GM23338 (cell line): ENCODE data around the gene CD72. TPM values are rescaled to one million over a fixed set of nuclear protein-coding genes. Genes with fewer than 3 reads are reported as not detected.

ENCODE experiments used
- ATAC-seq: fragments of 200-7000 bp; cut with Tn5 transposase; 3 replicates; pipeline ENCODE4 v1.9.1; 2020
- DNase-seq: peaks from one replicate; pipeline ENCODE4 v3.0.0-alpha.2; 2015; ENCODE audit warnings: low spot score
- H2AFZ ChIP-seq: fragments of 200-600 bp; sonication (generic); 2 replicates; pipeline ENCODE4 v1.8.0; 2016; ENCODE audit warnings: antibody characterized with exemption, mild to moderate bottlenecking, moderate library complexity
- H3F3A ChIP-seq: fragments of 200-600 bp; sonication (generic); replicated peaks from 2 replicates; pipeline ENCODE4 v1.8.0; 2017; ENCODE audit warnings: antibody characterized with exemption, mixed run types, low read depth
- H3K27ac ChIP-seq: fragments of 200-600 bp; sonication (generic); 2 replicates; pipeline ENCODE4 v1.6.1; 2016; ENCODE audit warnings: low read depth
- H3K27me3 ChIP-seq: fragments of 200-600 bp; sonication (generic); 2 replicates; pipeline ENCODE4 v1.8.0; 2016; ENCODE audit warnings: mild to moderate bottlenecking, mixed run types, moderate library complexity; ENCODE audit not compliant: insufficient read depth
- H3K36me3 ChIP-seq: fragments of 200-600 bp; sonication (generic); 2 replicates; pipeline ENCODE4 v1.8.0; 2016; ENCODE audit warnings: mild to moderate bottlenecking; ENCODE audit not compliant: insufficient read depth
- H3K4me1 ChIP-seq: fragments of 200-600 bp; sonication (generic); 2 replicates; pipeline ENCODE4 v1.8.0; 2016; ENCODE audit warnings: mild to moderate bottlenecking, moderate library complexity; ENCODE audit not compliant: insufficient read depth
- H3K4me2 ChIP-seq: fragments of 200-600 bp; sonication (generic); 2 replicates; pipeline ENCODE4 v1.7.1; 2017; ENCODE audit warnings: mixed run types
- H3K4me3 ChIP-seq: fragments of 200-600 bp; sonication (generic); 2 replicates; pipeline ENCODE4 v1.6.1; 2016; ENCODE audit warnings: mixed run types
- H3K79me2 ChIP-seq: fragments of 200-600 bp; sonication (generic); replicated peaks from 2 replicates; pipeline ENCODE4 v1.8.0; 2017; ENCODE audit warnings: mild to moderate bottlenecking; ENCODE audit not compliant: insufficient read depth
- H3K9me2 ChIP-seq: fragments of 200-600 bp; sonication (generic); 2 replicates; pipeline ENCODE4 v1.8.0; 2017; ENCODE audit not compliant: insufficient read depth
- H4K20me1 ChIP-seq: fragments of 200-600 bp; sonication (generic); replicated peaks from 2 replicates; pipeline ENCODE4 v1.8.0; 2017; ENCODE audit warnings: mild to moderate bottlenecking; ENCODE audit not compliant: insufficient read depth
- H3K27ac Mint-ChIP-seq: 2 replicates; pipeline ENCODE4 v1.8.0; 2020; ENCODE audit warnings: inconsistent platforms, mild to moderate bottlenecking, moderate library complexity, mixed read lengths
- H3K27me3 Mint-ChIP-seq: 3 replicates; pipeline ENCODE4 v1.8.0; 2022; ENCODE audit warnings: low read depth, mild to moderate bottlenecking, moderate library complexity, mixed read lengths, inconsistent platforms; ENCODE audit not compliant: insufficient read depth, poor library complexity
- H3K36me3 Mint-ChIP-seq: 3 replicates; pipeline ENCODE4 v1.8.0; 2021; ENCODE audit warnings: low read depth, mild to moderate bottlenecking, inconsistent platforms, moderate library complexity, mixed read lengths
- H3K4me1 Mint-ChIP-seq: 3 replicates; pipeline ENCODE4 v1.8.0; 2020; ENCODE audit warnings: mild to moderate bottlenecking, inconsistent platforms, mixed read lengths
- H3K4me3 Mint-ChIP-seq: 3 replicates; pipeline ENCODE4 v1.8.0; 2021; ENCODE audit warnings: moderate library complexity, mild to moderate bottlenecking, inconsistent platforms, mixed read lengths
- H3K9me3 Mint-ChIP-seq: 3 replicates; pipeline ENCODE4 v1.8.0; 2020; ENCODE audit warnings: moderate library complexity, mild to moderate bottlenecking, inconsistent platforms, mixed read lengths
- CREB1 ChIP-seq: fragments of 250-450 bp; sonication (Bioruptor Pico); IDR thresholded peaks from 2 replicates; pipeline ENCODE4 v1.5.0; 2020; ENCODE audit warnings: low read depth, mild to moderate bottlenecking, moderate library complexity
- EZH2 ChIP-seq: fragments of 200-600 bp; sonication (generic); IDR thresholded peaks from one replicate; pipeline ENCODE4 v1.8.0; 2017; ENCODE audit warnings: antibody characterized with exemption, mild to moderate bottlenecking, low read depth; ENCODE audit not compliant: unreplicated experiment
- EZH2phosphoT487 ChIP-seq: fragments of 200-600 bp; sonication (generic); IDR thresholded peaks from one replicate; pipeline ENCODE4 v1.8.1; 2018; ENCODE audit warnings: antibody characterized with exemption; ENCODE audit not compliant: unreplicated experiment
- JUNB ChIP-seq: IDR thresholded peaks from one replicate; pipeline ENCODE4 v1.6.1; 2016; ENCODE audit warnings: antibody characterized with exemption; ENCODE audit not compliant: unreplicated experiment
- NANOG ChIP-seq: IDR thresholded peaks from 2 replicates; pipeline ENCODE4 v1.6.1; 2016; ENCODE audit warnings: antibody characterized with exemption, borderline replicate concordance
- POLR2AphosphoS5 ChIP-seq: IDR thresholded peaks from 2 replicates; pipeline ENCODE4 v1.6.1; 2016; ENCODE audit warnings: antibody characterized with exemption, low read depth
- STAT1 ChIP-seq: IDR thresholded peaks from one replicate; pipeline ENCODE4 v1.6.1; 2016; ENCODE audit warnings: antibody characterized with exemption; ENCODE audit not compliant: unreplicated experiment
- ZNF114 ChIP-seq: fragments of 250-450 bp; sonication (Bioruptor Pico); IDR thresholded peaks from 2 replicates; pipeline ENCODE4 v1.5.0; 2020; ENCODE audit warnings: mild to moderate bottlenecking, moderate library complexity
- ZNF331 ChIP-seq: fragments of 250-450 bp; sonication (Bioruptor Pico); IDR thresholded peaks from 2 replicates; pipeline ENCODE4 v1.5.0; 2020; ENCODE audit warnings: low read depth, mild to moderate bottlenecking, moderate library complexity
- polyA plus RNA-seq: library from polyadenylated mRNA; unstranded; fragments of >200 nt; fragmentation: Nextera tagmentation; extraction: Ambion mirVana; gene quantifications from 2 replicates; pipeline ENCODE4 v1.2.1, GENCODE V29; 2016
- total RNA-seq: library from RNA; depleted of rRNA; stranded (reverse); fragments of >200 nt; shearing (Covaris generic); gene quantifications from 2 replicates; pipeline ENCODE4 v1.2.3, GENCODE V29; 2014
- TF ChIP-seq, protein P1 (sequence below): IDR thresholded peaks from 2 replicates; pipeline ENCODE4 v1.6.1; 2016; ENCODE audit warnings: antibody characterized with exemption
- TF ChIP-seq, protein P2 (sequence below), 2 experiments: fragments of 200-600 bp in 1 of 2; sonication (generic) in 1 of 2; conservative IDR thresholded peaks; 2 replicates each; pipeline versions ENCODE4 v1.5.1 to v1.6.1; 2016 to 2017; ENCODE audit warnings: antibody characterized with exemption in 2 of 2, low read depth in 2 of 2, mild to moderate bottlenecking in 2 of 2, moderate library complexity in 1 of 2
- TF ChIP-seq, protein P3 (sequence below): IDR thresholded peaks from one replicate; pipeline ENCODE4 v1.6.1; 2018; ENCODE audit warnings: antibody characterized with exemption; ENCODE audit not compliant: unreplicated experiment
- TF ChIP-seq, protein P4 (sequence below): fragments of 250-450 bp; sonication (Bioruptor Pico); IDR thresholded peaks from 2 replicates; pipeline ENCODE4 v1.5.0; 2020; ENCODE audit warnings: mild to moderate bottlenecking, moderate library complexity

CD72 gene
- total and polyA plus RNA-seq, 2 experiments from 2014 or later, result 4.7 to 4.8 TPM

DNA sequence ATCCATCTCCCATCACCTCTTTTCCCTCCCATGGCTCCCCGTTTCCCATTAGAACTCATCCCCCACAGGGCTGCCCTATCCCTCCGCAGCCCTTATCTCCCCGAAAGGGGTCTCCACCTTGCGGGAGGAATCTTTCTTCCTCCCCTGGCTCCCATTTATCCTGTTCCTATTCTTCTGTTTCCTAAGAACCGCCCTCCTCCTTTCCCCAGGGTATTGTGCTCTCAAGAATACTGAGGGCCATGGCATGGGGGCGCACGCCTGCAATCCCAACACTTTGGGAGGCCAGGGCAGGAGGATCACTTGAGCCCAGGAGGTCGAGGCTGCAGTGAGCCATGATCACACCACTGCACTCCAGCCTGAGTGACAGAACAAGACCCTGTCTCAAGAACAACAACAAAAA lies 665 bp downstream of the CD72 start:
- Histone ChIP-seq H3K36me3 (no peaks in the 10 kb centered on the region), H3K27ac (no peak overlapping the region), H2AFZ (peak overlapping the region; percentile 100), H3F3A (peaks cover 17% of the 10 kb centered on the region), H3K9me2 (no peaks in the 10 kb centered on the region), H3K27me3 (peaks cover 33% of the 10 kb centered on the region), H3K4me2 (peak overlapping the region; percentile 95), H4K20me1 (no peaks in the 10 kb centered on the region), H3K4me1 (peaks cover 14% of the 10 kb centered on the region), H3K79me2 (no peaks in the 10 kb centered on the region), H3K4me3 (peak overlapping the region; percentile 85)
- H3K4me3 Mint-ChIP-seq, result peak overlapping the region; percentile 78
- peaks cover 14% of the 10 kb centered on the region for H3K4me1 Mint-ChIP-seq
- H3K27ac Mint-ChIP-seq, result no peak overlapping the region
- no peak for ATAC-seq
- H3K36me3 Mint-ChIP-seq, result no peaks in the 10 kb centered on the region
- no peaks in the 10 kb centered on the region for H3K9me3 Mint-ChIP-seq
- DNase-seq, result peak; percentile 26
- H3K27me3 Mint-ChIP-seq, result peaks cover 31% of the 10 kb centered on the region
- TF ChIP-seq, protein P1, sequence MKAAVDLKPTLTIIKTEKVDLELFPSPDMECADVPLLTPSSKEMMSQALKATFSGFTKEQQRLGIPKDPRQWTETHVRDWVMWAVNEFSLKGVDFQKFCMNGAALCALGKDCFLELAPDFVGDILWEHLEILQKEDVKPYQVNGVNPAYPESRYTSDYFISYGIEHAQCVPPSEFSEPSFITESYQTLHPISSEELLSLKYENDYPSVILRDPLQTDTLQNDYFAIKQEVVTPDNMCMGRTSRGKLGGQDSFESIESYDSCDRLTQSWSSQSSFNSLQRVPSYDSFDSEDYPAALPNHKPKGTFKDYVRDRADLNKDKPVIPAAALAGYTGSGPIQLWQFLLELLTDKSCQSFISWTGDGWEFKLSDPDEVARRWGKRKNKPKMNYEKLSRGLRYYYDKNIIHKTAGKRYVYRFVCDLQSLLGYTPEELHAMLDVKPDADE, result no peak
- TF ChIP-seq, protein P2, sequence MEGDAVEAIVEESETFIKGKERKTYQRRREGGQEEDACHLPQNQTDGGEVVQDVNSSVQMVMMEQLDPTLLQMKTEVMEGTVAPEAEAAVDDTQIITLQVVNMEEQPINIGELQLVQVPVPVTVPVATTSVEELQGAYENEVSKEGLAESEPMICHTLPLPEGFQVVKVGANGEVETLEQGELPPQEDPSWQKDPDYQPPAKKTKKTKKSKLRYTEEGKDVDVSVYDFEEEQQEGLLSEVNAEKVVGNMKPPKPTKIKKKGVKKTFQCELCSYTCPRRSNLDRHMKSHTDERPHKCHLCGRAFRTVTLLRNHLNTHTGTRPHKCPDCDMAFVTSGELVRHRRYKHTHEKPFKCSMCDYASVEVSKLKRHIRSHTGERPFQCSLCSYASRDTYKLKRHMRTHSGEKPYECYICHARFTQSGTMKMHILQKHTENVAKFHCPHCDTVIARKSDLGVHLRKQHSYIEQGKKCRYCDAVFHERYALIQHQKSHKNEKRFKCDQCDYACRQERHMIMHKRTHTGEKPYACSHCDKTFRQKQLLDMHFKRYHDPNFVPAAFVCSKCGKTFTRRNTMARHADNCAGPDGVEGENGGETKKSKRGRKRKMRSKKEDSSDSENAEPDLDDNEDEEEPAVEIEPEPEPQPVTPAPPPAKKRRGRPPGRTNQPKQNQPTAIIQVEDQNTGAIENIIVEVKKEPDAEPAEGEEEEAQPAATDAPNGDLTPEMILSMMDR (conservative IDR thresholded peaks at IDR 0.05; ENCODE audit: low read depth in 2 of 2), result no peak
- TF ChIP-seq EZH2, result no peak
- no peak for TF ChIP-seq NANOG
- TF ChIP-seq EZH2phosphoT487, result no peak
- no peak for TF ChIP-seq STAT1
- TF ChIP-seq JUNB, result no peak
- TF ChIP-seq, protein P3, sequence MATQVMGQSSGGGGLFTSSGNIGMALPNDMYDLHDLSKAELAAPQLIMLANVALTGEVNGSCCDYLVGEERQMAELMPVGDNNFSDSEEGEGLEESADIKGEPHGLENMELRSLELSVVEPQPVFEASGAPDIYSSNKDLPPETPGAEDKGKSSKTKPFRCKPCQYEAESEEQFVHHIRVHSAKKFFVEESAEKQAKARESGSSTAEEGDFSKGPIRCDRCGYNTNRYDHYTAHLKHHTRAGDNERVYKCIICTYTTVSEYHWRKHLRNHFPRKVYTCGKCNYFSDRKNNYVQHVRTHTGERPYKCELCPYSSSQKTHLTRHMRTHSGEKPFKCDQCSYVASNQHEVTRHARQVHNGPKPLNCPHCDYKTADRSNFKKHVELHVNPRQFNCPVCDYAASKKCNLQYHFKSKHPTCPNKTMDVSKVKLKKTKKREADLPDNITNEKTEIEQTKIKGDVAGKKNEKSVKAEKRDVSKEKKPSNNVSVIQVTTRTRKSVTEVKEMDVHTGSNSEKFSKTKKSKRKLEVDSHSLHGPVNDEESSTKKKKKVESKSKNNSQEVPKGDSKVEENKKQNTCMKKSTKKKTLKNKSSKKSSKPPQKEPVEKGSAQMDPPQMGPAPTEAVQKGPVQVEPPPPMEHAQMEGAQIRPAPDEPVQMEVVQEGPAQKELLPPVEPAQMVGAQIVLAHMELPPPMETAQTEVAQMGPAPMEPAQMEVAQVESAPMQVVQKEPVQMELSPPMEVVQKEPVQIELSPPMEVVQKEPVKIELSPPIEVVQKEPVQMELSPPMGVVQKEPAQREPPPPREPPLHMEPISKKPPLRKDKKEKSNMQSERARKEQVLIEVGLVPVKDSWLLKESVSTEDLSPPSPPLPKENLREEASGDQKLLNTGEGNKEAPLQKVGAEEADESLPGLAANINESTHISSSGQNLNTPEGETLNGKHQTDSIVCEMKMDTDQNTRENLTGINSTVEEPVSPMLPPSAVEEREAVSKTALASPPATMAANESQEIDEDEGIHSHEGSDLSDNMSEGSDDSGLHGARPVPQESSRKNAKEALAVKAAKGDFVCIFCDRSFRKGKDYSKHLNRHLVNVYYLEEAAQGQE, result no peak
- no peak for TF ChIP-seq CREB1 (CRISPR knock-in tag)
- no peak for TF ChIP-seq ZNF331
- TF ChIP-seq ZNF114 (CRISPR knock-in tag), result no peak
- TF ChIP-seq, protein P4, sequence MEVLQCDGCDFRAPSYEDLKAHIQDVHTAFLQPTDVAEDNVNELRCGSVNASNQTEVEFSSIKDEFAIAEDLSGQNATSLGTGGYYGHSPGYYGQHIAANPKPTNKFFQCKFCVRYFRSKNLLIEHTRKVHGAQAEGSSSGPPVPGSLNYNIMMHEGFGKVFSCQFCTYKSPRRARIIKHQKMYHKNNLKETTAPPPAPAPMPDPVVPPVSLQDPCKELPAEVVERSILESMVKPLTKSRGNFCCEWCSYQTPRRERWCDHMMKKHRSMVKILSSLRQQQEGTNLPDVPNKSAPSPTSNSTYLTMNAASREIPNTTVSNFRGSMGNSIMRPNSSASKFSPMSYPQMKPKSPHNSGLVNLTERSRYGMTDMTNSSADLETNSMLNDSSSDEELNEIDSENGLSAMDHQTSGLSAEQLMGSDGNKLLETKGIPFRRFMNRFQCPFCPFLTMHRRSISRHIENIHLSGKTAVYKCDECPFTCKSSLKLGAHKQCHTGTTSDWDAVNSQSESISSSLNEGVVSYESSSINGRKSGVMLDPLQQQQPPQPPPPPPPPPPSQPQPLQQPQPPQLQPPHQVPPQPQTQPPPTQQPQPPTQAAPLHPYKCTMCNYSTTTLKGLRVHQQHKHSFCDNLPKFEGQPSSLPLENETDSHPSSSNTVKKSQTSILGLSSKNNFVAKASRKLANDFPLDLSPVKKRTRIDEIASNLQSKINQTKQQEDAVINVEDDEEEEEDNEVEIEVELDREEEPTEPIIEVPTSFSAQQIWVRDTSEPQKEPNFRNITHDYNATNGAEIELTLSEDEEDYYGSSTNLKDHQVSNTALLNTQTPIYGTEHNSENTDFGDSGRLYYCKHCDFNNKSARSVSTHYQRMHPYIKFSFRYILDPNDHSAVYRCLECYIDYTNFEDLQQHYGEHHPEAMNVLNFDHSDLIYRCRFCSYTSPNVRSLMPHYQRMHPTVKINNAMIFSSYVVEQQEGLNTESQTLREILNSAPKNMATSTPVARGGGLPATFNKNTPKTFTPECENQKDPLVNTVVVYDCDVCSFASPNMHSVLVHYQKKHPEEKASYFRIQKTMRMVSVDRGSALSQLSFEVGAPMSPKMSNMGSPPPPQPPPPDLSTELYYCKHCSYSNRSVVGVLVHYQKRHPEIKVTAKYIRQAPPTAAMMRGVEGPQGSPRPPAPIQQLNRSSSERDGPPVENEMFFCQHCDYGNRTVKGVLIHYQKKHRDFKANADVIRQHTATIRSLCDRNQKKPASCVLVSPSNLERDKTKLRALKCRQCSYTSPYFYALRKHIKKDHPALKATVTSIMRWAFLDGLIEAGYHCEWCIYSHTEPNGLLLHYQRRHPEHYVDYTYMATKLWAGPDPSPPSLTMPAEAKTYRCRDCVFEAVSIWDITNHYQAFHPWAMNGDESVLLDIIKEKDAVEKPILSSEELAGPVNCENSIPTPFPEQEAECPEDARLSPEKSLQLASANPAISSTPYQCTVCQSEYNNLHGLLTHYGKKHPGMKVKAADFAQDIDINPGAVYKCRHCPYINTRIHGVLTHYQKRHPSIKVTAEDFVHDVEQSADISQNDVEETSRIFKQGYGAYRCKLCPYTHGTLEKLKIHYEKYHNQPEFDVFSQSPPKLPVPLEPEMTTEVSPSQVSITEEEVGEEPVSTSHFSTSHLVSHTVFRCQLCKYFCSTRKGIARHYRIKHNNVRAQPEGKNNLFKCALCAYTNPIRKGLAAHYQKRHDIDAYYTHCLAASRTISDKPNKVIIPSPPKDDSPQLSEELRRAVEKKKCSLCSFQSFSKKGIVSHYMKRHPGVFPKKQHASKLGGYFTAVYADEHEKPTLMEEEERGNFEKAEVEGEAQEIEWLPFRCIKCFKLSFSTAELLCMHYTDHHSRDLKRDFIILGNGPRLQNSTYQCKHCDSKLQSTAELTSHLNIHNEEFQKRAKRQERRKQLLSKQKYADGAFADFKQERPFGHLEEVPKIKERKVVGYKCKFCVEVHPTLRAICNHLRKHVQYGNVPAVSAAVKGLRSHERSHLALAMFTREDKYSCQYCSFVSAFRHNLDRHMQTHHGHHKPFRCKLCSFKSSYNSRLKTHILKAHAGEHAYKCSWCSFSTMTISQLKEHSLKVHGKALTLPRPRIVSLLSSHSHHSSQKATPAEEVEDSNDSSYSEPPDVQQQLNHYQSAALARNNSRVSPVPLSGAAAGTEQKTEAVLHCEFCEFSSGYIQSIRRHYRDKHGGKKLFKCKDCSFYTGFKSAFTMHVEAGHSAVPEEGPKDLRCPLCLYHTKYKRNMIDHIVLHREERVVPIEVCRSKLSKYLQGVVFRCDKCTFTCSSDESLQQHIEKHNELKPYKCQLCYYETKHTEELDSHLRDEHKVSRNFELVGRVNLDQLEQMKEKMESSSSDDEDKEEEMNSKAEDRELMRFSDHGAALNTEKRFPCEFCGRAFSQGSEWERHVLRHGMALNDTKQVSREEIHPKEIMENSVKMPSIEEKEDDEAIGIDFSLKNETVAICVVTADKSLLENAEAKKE (CRISPR knock-in tag), result no peak
- no peak for TF ChIP-seq POLR2AphosphoS5
